Measurements from ENCODE around the gene UNKL.

UNKL gene

GRCh38 chr16:1456951-1457350 is 42.4 kb upstream of the UNKL start:
- no peak for TF ChIP-seq CTCF (IDR thresholded peaks at IDR 0.05)

- TF ChIP-seq CTCF (IDR thresholded peaks at IDR 0.05): no peak
These were observed 41.0 kb upstream of the UNKL start for GRCh38 chr16:1455190-1456171.

GRCh38 chr16:1454561-1454960 is 40.1 kb upstream of the UNKL start:
- TF ChIP-seq CTCF (IDR thresholded peaks at IDR 0.05): no peak

GRCh38 chr16:1453316-1453715 is 38.8 kb upstream of the UNKL start:
- TF ChIP-seq CTCF (IDR thresholded peaks at IDR 0.05): no peak

- no peak for TF ChIP-seq CTCF (IDR thresholded peaks at IDR 0.05)
These were observed 38.0 kb upstream of the UNKL start for GRCh38 chr16:1452530-1452929.

GRCh38 chr16:1451702-1452392 is 37.3 kb upstream of the UNKL start:
- no peak for TF ChIP-seq CTCF (IDR thresholded peaks at IDR 0.05)

- no peak for TF ChIP-seq CTCF (IDR thresholded peaks at IDR 0.05)
These were observed 36.3 kb upstream of the UNKL start for GRCh38 chr16:1450841-1451240.
